Cardiac muscle cell (in vitro differentiated cells and primary cell): Measurements from ENCODE around the gene CCDC47. TPM values are rescaled to one million over a fixed set of nuclear protein-coding genes. Genes with fewer than 3 reads are reported as not detected.
"Not testable (repeated sequence)": the region's sequence is repeated elsewhere in the genome, so short reads cannot be mapped to it uniquely, and the experiment has no call there.

Experiments
- DNase-seq, 2 donors: peaks; one replicate each; pipeline versions ENCODE4 v3.0.0 to v3.0.0-alpha.2; 2010 to 2017; ENCODE audit warnings: low read depth in 1 of 2, low spot score in 1 of 2
- H3K27ac ChIP-seq: fragments of 200-600 bp; sonication (generic); 2 replicates; pipeline ENCODE4 v1.5.1; 2016
- H3K27me3 ChIP-seq: fragments of 200-600 bp; sonication (generic); 2 replicates; pipeline ENCODE4 v1.6.0; 2016; ENCODE audit warnings: control low read depth
- H3K36me3 ChIP-seq: fragments of 200-600 bp; sonication (generic); 2 replicates; pipeline ENCODE4 v1.5.1; 2016; ENCODE audit warnings: control low read depth
- H3K4me1 ChIP-seq: fragments of 200-600 bp; sonication (generic); 2 replicates; pipeline ENCODE4 v1.8.1; 2017; ENCODE audit warnings: low read depth, mild to moderate bottlenecking, mixed run types
- H3K4me3 ChIP-seq: fragments of 200-600 bp; sonication (generic); 2 replicates; pipeline ENCODE4 v1.5.1; 2016; ENCODE audit warnings: mild to moderate bottlenecking
- H3K9me3 ChIP-seq: fragments of 200-600 bp; sonication (generic); 2 replicates; pipeline ENCODE4 v1.5.1; 2017; ENCODE audit warnings: low read depth, mild to moderate bottlenecking, control low read depth
- polyA plus RNA-seq: library from polyadenylated mRNA; unstranded; fragments of >200 nt; fragmentation: Nextera tagmentation; extraction: Ambion mirVana; gene quantifications from 2 replicates; pipeline ENCODE4 v1.2.1, GENCODE V29; 2016
- total RNA-seq: library from RNA; depleted of rRNA; stranded (reverse); fragments of >200 nt; gene quantifications from 2 replicates; pipeline ENCODE4 v1.2.3, GENCODE V29; 2016
- TF ChIP-seq, protein P1 (sequence below): IDR thresholded peaks from 2 replicates; pipeline ENCODE4 v1.5.1; 2012; ENCODE audit warnings: low read depth, mild to moderate bottlenecking, low read length

The CCDC47 gene
- total and polyA plus RNA-seq, 2 experiments from 2014 or later, result 30.0 to 54.7 TPM

GRCh38 chr17:63722403-63722802, 51.0 kb downstream of the CCDC47 start:
- H3K27ac ChIP-seq, result peak overlapping the region; percentile 67
- TF ChIP-seq, protein P1, sequence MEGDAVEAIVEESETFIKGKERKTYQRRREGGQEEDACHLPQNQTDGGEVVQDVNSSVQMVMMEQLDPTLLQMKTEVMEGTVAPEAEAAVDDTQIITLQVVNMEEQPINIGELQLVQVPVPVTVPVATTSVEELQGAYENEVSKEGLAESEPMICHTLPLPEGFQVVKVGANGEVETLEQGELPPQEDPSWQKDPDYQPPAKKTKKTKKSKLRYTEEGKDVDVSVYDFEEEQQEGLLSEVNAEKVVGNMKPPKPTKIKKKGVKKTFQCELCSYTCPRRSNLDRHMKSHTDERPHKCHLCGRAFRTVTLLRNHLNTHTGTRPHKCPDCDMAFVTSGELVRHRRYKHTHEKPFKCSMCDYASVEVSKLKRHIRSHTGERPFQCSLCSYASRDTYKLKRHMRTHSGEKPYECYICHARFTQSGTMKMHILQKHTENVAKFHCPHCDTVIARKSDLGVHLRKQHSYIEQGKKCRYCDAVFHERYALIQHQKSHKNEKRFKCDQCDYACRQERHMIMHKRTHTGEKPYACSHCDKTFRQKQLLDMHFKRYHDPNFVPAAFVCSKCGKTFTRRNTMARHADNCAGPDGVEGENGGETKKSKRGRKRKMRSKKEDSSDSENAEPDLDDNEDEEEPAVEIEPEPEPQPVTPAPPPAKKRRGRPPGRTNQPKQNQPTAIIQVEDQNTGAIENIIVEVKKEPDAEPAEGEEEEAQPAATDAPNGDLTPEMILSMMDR, result no peak
- H3K27me3 ChIP-seq, result no peaks in the 10 kb centered on the region
- DNase-seq, result no peak
- peaks cover 20% of the 10 kb centered on the region for H3K4me1 ChIP-seq
- no peak overlapping the region for H3K4me3 ChIP-seq
- no peaks in the 10 kb centered on the region for H3K9me3 ChIP-seq
- H3K36me3 ChIP-seq, result peaks cover 13% of the 10 kb centered on the region

DNA sequence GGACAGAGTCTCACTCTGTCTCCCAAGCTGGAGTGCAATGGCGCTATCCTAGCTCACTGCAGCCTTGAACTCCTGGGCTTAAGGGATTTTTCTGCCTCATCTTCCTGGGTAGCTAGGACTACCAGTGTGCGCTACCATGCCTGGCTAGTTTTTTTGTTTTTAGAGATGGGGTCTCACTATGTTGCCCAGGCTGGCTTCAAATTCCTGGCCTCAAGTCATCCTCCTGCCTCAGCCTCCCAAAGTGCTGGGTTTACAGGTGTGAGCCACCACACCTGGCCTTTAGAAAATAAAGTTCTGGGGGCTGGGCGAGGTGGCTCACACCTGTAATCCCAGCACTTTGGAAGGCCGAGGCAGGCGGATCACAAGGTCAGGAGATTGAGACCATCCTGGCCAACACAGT, 53.2 kb downstream of the CCDC47 start:
- not testable (repeated sequence) for H3K27me3 ChIP-seq, H3K27ac ChIP-seq, DNase-seq, H3K4me3 ChIP-seq, H3K9me3 ChIP-seq, H3K36me3 ChIP-seq
- H3K4me1 ChIP-seq, result peaks cover 20% of the 10 kb centered on the region

DNA sequence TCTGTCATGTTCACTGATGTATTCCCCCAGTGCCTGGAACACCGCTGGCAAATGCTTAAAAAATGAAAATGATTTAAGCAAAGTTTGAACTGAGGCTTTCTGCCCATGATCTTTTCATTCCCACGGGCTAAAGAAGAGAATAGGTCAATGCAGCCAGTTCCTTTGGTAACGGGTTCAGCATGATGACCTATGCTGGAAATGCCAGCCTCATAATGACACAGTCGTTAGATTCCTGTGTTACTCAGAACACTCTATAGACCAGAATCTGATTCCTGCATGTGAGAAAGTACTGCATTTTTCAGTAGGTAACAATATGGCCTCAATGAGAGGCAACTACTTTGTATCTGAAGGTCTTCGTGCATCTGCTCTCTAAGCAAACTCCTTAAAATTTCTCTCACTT, 54.4 kb downstream of the CCDC47 start:
- no peaks in the 10 kb centered on the region for H3K27me3 ChIP-seq
- H3K4me3 ChIP-seq, result no peak overlapping the region
- no peak for DNase-seq
- H3K9me3 ChIP-seq, result no peaks in the 10 kb centered on the region
- TF ChIP-seq, protein P1, result no peak
- no peak overlapping the region for H3K27ac ChIP-seq
- H3K4me1 ChIP-seq, result peaks cover 27% of the 10 kb centered on the region
- no peaks in the 10 kb centered on the region for H3K36me3 ChIP-seq

- no peak for DNase-seq
- TF ChIP-seq, protein P1, result no peak
- Histone ChIP-seq H3K36me3 (peaks cover 10% of the 10 kb centered on the region), H3K4me1 (peaks cover 9% of the 10 kb centered on the region), H3K27ac (no peak overlapping the region), H3K4me3 (no peak overlapping the region), H3K9me3 (no peaks in the 10 kb centered on the region), H3K27me3 (no peaks in the 10 kb centered on the region)
Measured at GRCh38 chr17:63716426-63716825, 57.0 kb downstream of the CCDC47 start.

GRCh38 chr17:63714550-63715277, 58.7 kb downstream of the CCDC47 start:
- TF ChIP-seq, protein P1, result no peak
- Histone ChIP-seq H3K36me3 (peaks cover 12% of the 10 kb centered on the region), H3K27me3 (no peaks in the 10 kb centered on the region), H3K27ac (peak overlapping the region; percentile 74), H3K4me1 (peaks cover 9% of the 10 kb centered on the region), H3K4me3 (no peak overlapping the region), H3K9me3 (no peaks in the 10 kb centered on the region)
- peak; percentile 29 to 66 for DNase-seq

GRCh38 chr17:63709110-63709509, 64.3 kb downstream of the CCDC47 start:
- no peaks in the 10 kb centered on the region for H3K27me3 ChIP-seq
- no peak overlapping the region for H3K4me3 ChIP-seq
- peaks cover 3% of the 10 kb centered on the region for H3K4me1 ChIP-seq
- no peak overlapping the region for H3K27ac ChIP-seq
- DNase-seq, result no peak
- H3K36me3 ChIP-seq, result peaks cover 23% of the 10 kb centered on the region
- H3K9me3 ChIP-seq, result no peaks in the 10 kb centered on the region
- TF ChIP-seq, protein P1, result no peak
